CD8-positive, alpha-beta memory T cell (primary cell): ENCODE measurements around the gene MVB12B. TPM values are rescaled to one million over a fixed set of nuclear protein-coding genes. Genes with fewer than 3 reads are reported as not detected.

ENCODE experiments used
- CTCF ChIA-PET: fragments of 350-600 bp; sonication (Branson Sonifier 250); formaldehyde crosslinking; loops from one replicate; lab custom pipeline; 2021; ENCODE audit warnings: antibody characterized with exemption; lab: Charles Lee
- POLR2A ChIA-PET: fragments of 350-600 bp; sonication (Branson Sonifier 250); formaldehyde crosslinking; loops from one replicate; lab custom pipeline; 2021; ENCODE audit warnings: antibody characterized with exemption; lab: Charles Lee
- DNase-seq, 5 donors: peaks; one replicate each; pipeline versions ENCODE4 v3.0.0 to v3.0.0-alpha.2; 2020 to 2022; ENCODE audit warnings: mixed read lengths in 1 of 5
- H3K27ac ChIP-seq: one replicate; pipeline ENCODE4 v1.7.0; 2013; ENCODE audit warnings: low read depth, mild to moderate bottlenecking, low read length, moderate library complexity
- H3K27me3 ChIP-seq: 2 replicates; pipeline ENCODE4 v1.7.0; 2013; ENCODE audit warnings: low read length, mild to moderate bottlenecking; ENCODE audit not compliant: insufficient read depth, poor library complexity, severe bottlenecking
- H3K36me3 ChIP-seq: 2 replicates; pipeline ENCODE4 v1.7.0; 2013; ENCODE audit warnings: mild to moderate bottlenecking, low read length, moderate library complexity; ENCODE audit not compliant: insufficient read depth
- H3K4me1 ChIP-seq: 2 replicates; pipeline ENCODE4 v1.7.0; 2013; ENCODE audit warnings: mild to moderate bottlenecking, low read length, moderate library complexity; ENCODE audit not compliant: insufficient read depth
- H3K4me3 ChIP-seq: 2 replicates; pipeline ENCODE4 v1.7.0; 2013; ENCODE audit warnings: mild to moderate bottlenecking, low read length
- H3K9me3 ChIP-seq: 2 replicates; pipeline ENCODE4 v1.7.0; 2013; ENCODE audit warnings: mild to moderate bottlenecking, low read length
- H3K27ac Mint-ChIP-seq, 8 donors: one replicate each; pipeline ENCODE4 v1.8.0; 2020 to 2021; ENCODE audit warnings: mixed read lengths in 8 of 8, mild to moderate bottlenecking in 6 of 8, inconsistent platforms in 3 of 8, moderate library complexity in 3 of 8
- H3K27me3 Mint-ChIP-seq, 2 donors: one replicate each; pipeline ENCODE4 v1.8.0; 2020 to 2021; ENCODE audit warnings: mixed read lengths in 2 of 2, mild to moderate bottlenecking in 1 of 2, moderate library complexity in 1 of 2
- H3K36me3 Mint-ChIP-seq, 3 donors: one replicate each; pipeline ENCODE4 v1.8.0; 2020 to 2021; ENCODE audit warnings: mixed read lengths in 3 of 3, inconsistent platforms in 1 of 3, mild to moderate bottlenecking in 1 of 3
- H3K4me1 Mint-ChIP-seq, 3 donors: one replicate each; pipeline ENCODE4 v1.8.0; 2020 to 2021; ENCODE audit warnings: mixed read lengths in 3 of 3, inconsistent platforms in 1 of 3, mild to moderate bottlenecking in 1 of 3
- H3K4me3 Mint-ChIP-seq, 7 donors: one replicate each; pipeline ENCODE4 v1.8.0; 2020 to 2021; ENCODE audit warnings: mixed read lengths in 7 of 7, mild to moderate bottlenecking in 6 of 7, moderate library complexity in 4 of 7, inconsistent platforms in 2 of 7
- H3K9me3 Mint-ChIP-seq, 5 donors: one replicate each; pipeline ENCODE4 v1.8.0; 2020 to 2022; ENCODE audit warnings: mixed read lengths in 5 of 5, mild to moderate bottlenecking in 3 of 5, moderate library complexity in 2 of 5, inconsistent platforms in 1 of 5
- polyA plus RNA-seq: library from polyadenylated mRNA; unstranded; fragments of 300-500 nt; fragmentation: Illumina TruSeq; gene quantifications from one replicate; pipeline ENCODE4 v1.2.3, GENCODE V29; 2021
- total RNA-seq, 2 experiments: library from RNA; stranded (reverse); gene quantifications; one replicate each; pipeline ENCODE4 v1.2.3, GENCODE V29; 2021

The MVB12B gene
- total and polyA plus RNA-seq, 3 experiments from 2014 or later, result 11.0 to 13.1 (median 12.7) TPM

DNA sequence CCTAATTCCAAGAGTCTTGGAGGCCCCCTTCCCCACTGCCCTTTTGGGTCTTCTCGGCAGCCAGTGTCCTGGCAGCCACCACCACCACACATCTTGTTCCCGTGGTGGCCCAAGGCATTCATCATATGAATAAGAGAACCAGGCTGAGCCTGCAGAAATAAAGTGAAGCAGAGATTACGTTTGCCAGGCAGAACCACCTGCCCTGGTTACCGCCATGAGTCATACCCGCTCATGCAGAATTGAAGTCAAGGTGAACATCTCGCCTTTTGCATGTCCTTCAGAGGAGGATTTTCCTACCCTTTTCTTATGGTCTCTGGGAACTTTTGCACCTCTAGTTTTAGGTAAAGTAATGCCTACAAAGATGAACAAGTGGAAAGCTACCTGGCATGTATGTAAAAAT is 167.6 kb downstream of the MVB12B start:
- no peaks in the 10 kb centered on the region for H3K36me3 ChIP-seq
- Mint-ChIP-seq H3K4me3 (no peak overlapping the region), H3K27ac (peak overlapping the region in 1 of 8 donors; percentile 83), H3K27me3 (peaks cover 0 to 8% of the 10 kb centered on the region in 2 donors), H3K36me3 (peaks cover 0 to 42% (median 0%) of the 10 kb centered on the region in 3 donors), H3K9me3 (no peaks in the 10 kb centered on the region), H3K4me1 (peaks cover 17 to 32% (median 21%) of the 10 kb centered on the region in 3 donors)
- no peaks in the 10 kb centered on the region for H3K9me3 ChIP-seq
- peaks cover 6% of the 10 kb centered on the region for H3K4me1 ChIP-seq
- no peak overlapping the region for H3K4me3 ChIP-seq
- ChIA-PET CTCF (interaction anchor here (4.9 to 13.9 kb wide), 2 partner anchors 64 to 97 kb away, joined by 60 to 204 read pairs; no protein-coding TSS in a partner anchor), POLR2A (no interaction called here)
- no peak overlapping the region for H3K27ac ChIP-seq
- no peaks in the 10 kb centered on the region for H3K27me3 ChIP-seq
- peak in 1 of 5 donors; percentile 13 for DNase-seq

DNA sequence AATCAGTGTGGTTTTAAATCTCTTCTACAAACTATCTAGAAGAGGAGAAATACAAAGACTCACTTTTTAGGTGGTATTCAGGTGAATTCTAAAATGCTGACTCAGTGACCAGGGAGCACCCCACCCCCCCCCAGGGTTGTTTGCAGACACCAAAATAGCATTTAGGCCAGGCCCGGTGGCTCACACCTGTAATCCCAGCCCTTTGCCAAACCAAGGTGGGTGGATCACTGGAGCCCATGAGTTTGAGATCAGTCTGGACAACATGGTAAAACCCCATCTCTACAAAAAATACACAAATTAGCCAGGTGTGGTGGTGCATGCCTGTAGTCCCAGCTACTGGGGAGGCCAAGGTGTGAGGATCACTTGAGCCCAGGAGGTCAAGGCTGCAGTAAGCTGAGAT is 168.1 kb downstream of the MVB12B start:
- ChIA-PET CTCF (interaction anchor here (4.9 to 13.9 kb wide), 2 partner anchors 64 to 98 kb away, joined by 60 to 204 read pairs; no protein-coding TSS in a partner anchor), POLR2A (no interaction called here)
- Histone ChIP-seq H3K4me3 (no peak overlapping the region), H3K9me3 (no peaks in the 10 kb centered on the region), H3K36me3 (no peaks in the 10 kb centered on the region), H3K4me1 (peaks cover 9% of the 10 kb centered on the region), H3K27me3 (no peaks in the 10 kb centered on the region), H3K27ac (no peak overlapping the region)
- H3K36me3 Mint-ChIP-seq, result peaks cover 0 to 42% (median 0%) of the 10 kb centered on the region in 3 donors
- DNase-seq, result peak in 1 of 5 donors; percentile 13
- peaks cover 17 to 33% (median 21%) of the 10 kb centered on the region in 3 donors for H3K4me1 Mint-ChIP-seq
- H3K27ac Mint-ChIP-seq, result no peak overlapping the region
- no peak overlapping the region for H3K4me3 Mint-ChIP-seq
- H3K9me3 Mint-ChIP-seq, result no peaks in the 10 kb centered on the region
- peaks cover 0 to 8% of the 10 kb centered on the region in 2 donors for H3K27me3 Mint-ChIP-seq

DNA sequence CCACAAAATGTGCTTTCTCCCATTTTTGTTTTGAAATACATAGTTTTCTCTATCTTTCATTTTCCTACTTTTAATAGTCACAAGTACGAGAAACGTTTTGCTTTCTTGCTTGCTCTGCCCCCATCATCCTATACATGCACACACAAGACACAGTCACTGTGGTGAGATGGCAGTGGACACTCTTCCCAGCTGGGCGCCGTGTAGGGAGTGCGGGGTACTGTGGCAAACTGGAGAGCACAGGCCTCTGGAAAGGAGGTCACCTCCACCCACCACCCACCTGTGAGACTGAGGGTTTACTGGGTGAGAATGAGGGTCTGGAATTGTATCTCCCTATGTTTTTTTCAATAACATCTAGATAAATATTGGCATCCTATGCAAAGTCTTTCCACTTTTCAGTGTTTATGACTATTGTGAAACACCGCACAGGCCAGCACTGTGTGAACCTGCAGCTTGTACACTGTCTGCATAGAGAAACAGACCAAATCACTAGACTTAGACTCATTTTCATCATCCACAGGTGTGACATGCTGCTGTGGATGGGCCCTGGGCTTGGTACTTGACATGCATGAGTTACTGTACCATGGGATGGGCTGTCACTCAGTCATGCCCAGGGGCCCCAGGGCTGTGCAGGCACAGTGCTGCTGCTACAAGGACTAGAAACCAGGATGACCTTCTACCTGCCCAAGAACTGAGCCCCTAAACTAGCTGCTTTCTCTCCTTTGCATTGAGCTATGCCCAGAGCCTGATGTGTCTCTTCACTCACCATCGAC is 169.0 kb downstream of the MVB12B start:
- Mint-ChIP-seq H3K27me3 (peaks cover 0 to 8% of the 10 kb centered on the region in 2 donors), H3K9me3 (no peaks in the 10 kb centered on the region), H3K27ac (peak overlapping the region in 1 of 8 donors; percentile 23), H3K36me3 (peaks cover 0 to 44% (median 0%) of the 10 kb centered on the region in 3 donors), H3K4me3 (no peak overlapping the region), H3K4me1 (peaks cover 13 to 33% (median 15%) of the 10 kb centered on the region in 3 donors)
- CTCF ChIA-PET, result interaction anchor here (0.6 to 13.9 kb wide), 2 partner anchors 63 to 180 kb away, joined by 3 to 204 read pairs; no protein-coding TSS in a partner anchor
- POLR2A ChIA-PET, result no interaction called here
- Histone ChIP-seq H3K27me3 (peaks cover 5% of the 10 kb centered on the region), H3K4me3 (no peak overlapping the region), H3K36me3 (no peaks in the 10 kb centered on the region), H3K27ac (no peak overlapping the region), H3K9me3 (no peaks in the 10 kb centered on the region), H3K4me1 (peaks cover 9% of the 10 kb centered on the region)
- DNase-seq, result peak in 1 of 5 donors; percentile 29

DNA sequence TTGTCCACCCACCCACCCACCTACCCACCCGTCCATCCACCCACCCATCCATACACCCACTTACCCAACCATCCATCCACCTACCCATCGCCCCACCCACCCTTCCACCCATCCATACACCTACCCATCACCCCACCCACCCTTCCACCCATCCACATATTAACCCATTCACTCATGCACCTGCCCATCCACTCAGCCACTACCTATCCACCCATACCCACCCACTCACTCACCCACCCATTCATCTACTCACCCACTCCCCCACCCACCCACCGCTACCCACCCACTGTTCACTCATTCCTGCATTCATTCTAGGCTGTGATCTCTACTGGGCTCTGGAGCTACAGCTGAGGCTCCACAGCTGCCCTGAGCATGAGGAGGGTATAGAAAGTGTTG is 169.6 kb downstream of the MVB12B start:
- H3K27me3 Mint-ChIP-seq, result peaks cover 0 to 10% of the 10 kb centered on the region in 2 donors
- H3K27ac Mint-ChIP-seq, result peak overlapping the region in 1 of 8 donors; percentile 41
- peaks cover 10 to 33% (median 13%) of the 10 kb centered on the region in 3 donors for H3K4me1 Mint-ChIP-seq

DNA sequence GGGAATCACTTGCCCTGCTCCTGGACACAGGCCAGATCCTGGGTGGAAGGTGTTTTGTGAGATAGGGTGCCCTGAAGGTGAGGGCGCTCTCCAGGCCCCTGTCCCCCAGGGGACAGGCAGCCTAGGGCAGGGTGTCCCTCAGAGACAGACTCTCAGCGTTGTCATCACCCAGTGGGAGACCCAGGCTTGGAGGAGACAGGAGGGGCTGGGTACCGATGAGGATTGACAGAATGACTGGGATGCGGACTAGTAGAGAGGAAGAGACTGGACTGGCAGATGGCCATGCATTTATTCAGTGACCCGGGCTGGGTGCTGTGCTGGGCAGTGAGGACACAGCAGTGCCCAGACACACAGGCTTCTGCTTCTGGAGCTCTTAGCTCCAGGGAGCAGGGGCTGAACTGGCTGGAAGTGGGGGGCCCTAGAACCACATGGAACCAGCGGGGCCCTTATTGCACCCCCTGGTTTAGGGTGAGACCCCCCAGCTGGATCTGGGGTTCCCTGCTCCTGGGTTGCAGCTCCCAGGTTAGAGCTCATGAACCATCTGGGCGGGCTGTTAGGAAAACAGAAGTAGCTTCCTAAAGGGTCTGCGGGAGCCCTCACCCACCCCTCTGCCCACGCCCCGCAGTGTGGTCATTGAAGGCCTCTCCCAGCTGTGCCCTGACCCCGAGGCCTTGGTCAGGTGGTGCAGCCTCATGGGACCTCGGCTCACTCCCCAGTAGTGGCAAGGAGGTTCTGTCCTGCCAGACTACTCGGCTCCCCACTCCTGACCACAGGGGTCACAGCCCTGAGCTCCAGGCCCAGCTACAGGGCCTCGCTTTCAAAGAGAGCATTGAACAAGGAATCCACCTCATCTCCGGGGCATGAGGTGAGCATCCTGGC is 170.4 kb downstream of the MVB12B start:
- CTCF ChIA-PET, result interaction anchor here (0.9 to 13.9 kb wide), 5 partner anchors 10 to 180 kb away, joined by 3 to 204 read pairs (median 3); no protein-coding TSS in a partner anchor
- H3K27me3 ChIP-seq, result peaks cover 5% of the 10 kb centered on the region
- peak overlapping the region in 2 of 8 donors; percentile 57 to 86 for H3K27ac Mint-ChIP-seq
- peaks cover 0 to 46% (median 0%) of the 10 kb centered on the region in 3 donors for H3K36me3 Mint-ChIP-seq
- no peaks in the 10 kb centered on the region for H3K9me3 Mint-ChIP-seq
- POLR2A ChIA-PET, result no interaction called here
- H3K36me3 ChIP-seq, result no peaks in the 10 kb centered on the region
- H3K27me3 Mint-ChIP-seq, result peaks cover 0 to 9% of the 10 kb centered on the region in 2 donors
- H3K27ac ChIP-seq, result no peak overlapping the region
- no peak overlapping the region for H3K4me3 Mint-ChIP-seq
- DNase-seq, result peak in 1 of 5 donors; percentile 44
- no peak overlapping the region for H3K4me3 ChIP-seq
- peaks cover 9% of the 10 kb centered on the region for H3K4me1 ChIP-seq
- H3K9me3 ChIP-seq, result no peaks in the 10 kb centered on the region
- peaks cover 8 to 30% (median 12%) of the 10 kb centered on the region in 3 donors for H3K4me1 Mint-ChIP-seq

More for the DNA sequence above, 169.6 kb downstream of the MVB12B start:
- CTCF ChIA-PET, result interaction anchor here (0.6 to 13.9 kb wide), 2 partner anchors 63 to 180 kb away, joined by 3 to 204 read pairs; no protein-coding TSS in a partner anchor
- POLR2A ChIA-PET, result no interaction called here
- Mint-ChIP-seq H3K36me3 (peaks cover 0 to 46% (median 0%) of the 10 kb centered on the region in 3 donors), H3K9me3 (no peaks in the 10 kb centered on the region), H3K4me3 (no peak overlapping the region)
- Histone ChIP-seq H3K4me3 (no peak overlapping the region), H3K9me3 (no peaks in the 10 kb centered on the region), H3K27ac (no peak overlapping the region), H3K36me3 (no peaks in the 10 kb centered on the region), H3K4me1 (peaks cover 10% of the 10 kb centered on the region), H3K27me3 (peaks cover 5% of the 10 kb centered on the region)
- DNase-seq, result no peak

DNA sequence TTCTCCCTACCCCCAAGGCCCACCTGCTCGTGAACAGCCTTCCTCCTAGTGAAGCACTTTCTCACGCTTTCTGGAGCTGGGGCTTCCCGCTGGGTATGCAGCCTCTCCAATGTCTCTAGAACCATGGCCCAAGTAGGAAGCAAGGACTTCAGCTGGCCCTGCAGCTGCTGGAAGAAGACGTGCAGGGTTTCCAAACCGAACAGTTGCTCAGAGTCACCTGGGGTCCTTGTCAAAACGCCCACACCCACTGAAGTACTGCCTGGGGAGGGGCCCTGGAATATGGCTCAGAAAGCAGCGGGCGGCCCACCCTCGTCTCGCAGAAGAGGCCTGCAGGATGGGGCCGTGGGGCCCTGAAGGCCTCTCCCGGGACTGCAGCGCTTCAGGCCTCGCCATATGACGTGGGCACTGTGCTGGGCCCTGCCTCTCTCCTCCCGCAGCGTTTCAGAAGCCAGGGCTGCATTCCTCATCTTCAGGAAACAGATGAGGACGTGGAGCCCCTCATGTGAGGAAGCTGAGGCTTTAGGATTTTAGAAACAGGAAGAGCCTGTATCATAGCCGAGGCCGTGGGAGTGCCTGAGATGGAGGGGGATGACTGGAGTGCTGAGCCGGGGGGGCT is 171.1 kb downstream of the MVB12B start:
- Histone ChIP-seq H3K27ac (no peak overlapping the region), H3K4me1 (peaks cover 9% of the 10 kb centered on the region), H3K27me3 (peaks cover 5% of the 10 kb centered on the region), H3K36me3 (no peaks in the 10 kb centered on the region), H3K9me3 (no peaks in the 10 kb centered on the region), H3K4me3 (no peak overlapping the region)
- ChIA-PET CTCF (interaction anchor here (0.9 to 13.9 kb wide), 10 partner anchors 8 to 181 kb away, joined by 3 to 204 read pairs (median 4); no protein-coding TSS in a partner anchor), POLR2A (no interaction called here)
- Mint-ChIP-seq H3K36me3 (peaks cover 0 to 45% (median 0%) of the 10 kb centered on the region in 3 donors), H3K4me1 (peaks cover 8 to 30% (median 12%) of the 10 kb centered on the region in 3 donors), H3K4me3 (no peak overlapping the region), H3K9me3 (no peaks in the 10 kb centered on the region), H3K27me3 (peaks cover 0 to 4% of the 10 kb centered on the region in 2 donors), H3K27ac (peak overlapping the region in 2 of 8 donors; percentile 57 to 86)
- peak in 1 of 5 donors; percentile 37 for DNase-seq

DNA sequence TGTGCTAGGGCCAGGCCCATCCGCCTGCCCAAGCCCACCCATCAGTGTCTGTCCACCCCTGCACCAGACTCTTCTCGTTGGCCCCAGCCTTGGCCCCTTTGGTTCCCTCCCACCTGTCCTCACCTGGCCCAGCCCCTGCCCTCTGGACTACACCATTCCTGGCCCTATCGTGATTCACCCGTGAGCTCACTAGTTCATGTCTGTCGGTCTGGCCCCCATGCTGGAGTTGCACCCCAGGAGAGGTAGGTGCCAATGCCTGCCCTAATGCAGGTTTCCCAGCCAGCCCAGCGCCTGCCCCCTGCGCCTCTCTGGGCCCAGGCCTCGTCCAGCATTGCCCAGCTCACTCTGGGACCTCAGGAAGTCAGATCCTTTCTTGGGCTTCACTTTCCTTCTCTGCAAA is 171.7 kb downstream of the MVB12B start:
- CTCF ChIA-PET, result interaction anchor here (0.7 to 13.9 kb wide), 23 partner anchors 8 to 205 kb away, joined by 3 to 204 read pairs (median 4); no protein-coding TSS in a partner anchor
- POLR2A ChIA-PET, result no interaction called here
- H3K27ac Mint-ChIP-seq, result peak overlapping the region in 2 of 8 donors; percentile 61 to 67

More for the DNA sequence above, 171.7 kb downstream of the MVB12B start:
- Histone ChIP-seq H3K36me3 (no peaks in the 10 kb centered on the region), H3K27ac (no peak overlapping the region), H3K9me3 (no peaks in the 10 kb centered on the region), H3K4me3 (no peak overlapping the region), H3K27me3 (peaks cover 5% of the 10 kb centered on the region), H3K4me1 (peaks cover 9% of the 10 kb centered on the region)
- peaks cover 8 to 30% (median 12%) of the 10 kb centered on the region in 3 donors for H3K4me1 Mint-ChIP-seq
- peaks cover 0 to 4% of the 10 kb centered on the region in 2 donors for H3K27me3 Mint-ChIP-seq
- peaks cover 0 to 46% (median 0%) of the 10 kb centered on the region in 3 donors for H3K36me3 Mint-ChIP-seq
- H3K9me3 Mint-ChIP-seq, result no peaks in the 10 kb centered on the region
- no peak overlapping the region for H3K4me3 Mint-ChIP-seq
- peak in 1 of 5 donors; percentile 42 for DNase-seq
